DMS153 treated with DMSO at 0.1 percent for 48 hours (cell line): ENCODE results near the gene TTC24.

ENCODE experiments used
- DNase-seq: peaks from one replicate; lab custom pipeline; 2025; ENCODE audit not compliant: unreplicated experiment; lab: John Stamatoyannopoulos, UW

Gene TTC24

DNA sequence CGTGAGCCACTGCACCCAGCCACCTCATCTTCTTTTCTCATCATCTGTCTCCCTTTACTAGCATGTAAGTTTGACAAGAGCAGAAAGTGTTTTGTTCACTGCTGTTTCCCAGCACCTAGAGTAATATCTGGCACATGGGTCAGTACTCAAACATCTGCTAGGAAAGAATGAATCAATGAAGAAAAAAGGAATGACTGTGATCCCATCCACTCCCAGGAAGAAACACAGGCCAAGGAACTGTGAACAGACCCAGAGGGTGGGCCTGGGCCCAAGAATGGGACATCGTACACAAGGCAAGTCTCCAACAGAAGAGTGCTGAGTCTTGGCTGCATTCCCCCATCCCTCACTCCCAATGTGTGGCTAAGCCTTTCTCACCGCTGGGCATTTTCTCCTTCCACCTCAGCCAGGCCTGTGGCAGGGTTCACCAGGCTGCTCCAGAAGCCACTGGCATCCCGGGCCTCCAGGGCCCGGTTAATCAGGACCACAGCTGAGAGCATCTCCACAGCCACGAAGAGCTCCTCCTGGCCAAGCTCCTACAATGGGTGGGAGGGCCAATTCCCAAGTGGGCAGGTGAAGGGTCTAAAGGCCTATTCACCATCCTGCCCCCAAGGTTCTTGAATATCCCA is 25.6 kb upstream of the TTC24 start:
- DNase-seq = no peak

DNA sequence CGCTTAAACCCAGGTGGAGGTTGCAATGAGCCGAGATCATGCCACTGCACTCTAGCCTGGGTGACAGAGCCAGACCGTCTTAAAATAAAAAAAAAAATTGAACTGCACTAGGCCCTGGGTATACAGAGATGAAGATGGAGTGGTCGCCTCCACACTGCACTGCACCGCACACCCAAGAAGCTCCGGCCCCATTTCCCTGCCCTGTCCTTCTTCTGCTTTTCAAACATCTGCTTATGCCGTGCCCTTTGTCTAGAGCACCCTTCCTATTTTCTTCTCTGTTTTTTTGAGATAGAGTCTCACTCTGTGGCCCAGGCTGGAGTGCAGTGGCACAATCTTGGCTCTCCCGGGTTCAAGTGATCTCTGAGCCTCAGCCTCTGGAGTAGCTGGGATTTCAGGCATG is 24.6 kb upstream of the TTC24 start:
- no peak for DNase-seq

DNA sequence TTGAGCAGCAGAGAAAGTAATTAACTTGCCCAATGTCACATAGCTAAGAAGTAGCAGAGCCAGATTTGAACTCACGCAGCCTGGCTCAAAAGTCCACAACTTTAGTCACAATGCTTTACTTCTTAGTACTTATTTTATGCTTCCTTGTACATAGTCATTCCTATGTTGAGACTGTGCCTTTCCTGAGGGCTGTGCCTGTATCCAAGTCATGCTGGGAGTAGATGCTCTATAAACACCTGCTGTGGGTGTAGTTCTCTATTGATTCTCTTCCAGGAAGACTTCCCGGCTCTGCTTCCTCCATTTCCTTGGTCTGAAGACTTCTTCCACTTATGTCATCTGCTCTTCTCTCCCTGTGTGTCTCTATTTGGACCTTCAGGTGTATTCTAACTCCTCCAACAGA is 23.8 kb upstream of the TTC24 start:
- no peak for DNase-seq

DNA sequence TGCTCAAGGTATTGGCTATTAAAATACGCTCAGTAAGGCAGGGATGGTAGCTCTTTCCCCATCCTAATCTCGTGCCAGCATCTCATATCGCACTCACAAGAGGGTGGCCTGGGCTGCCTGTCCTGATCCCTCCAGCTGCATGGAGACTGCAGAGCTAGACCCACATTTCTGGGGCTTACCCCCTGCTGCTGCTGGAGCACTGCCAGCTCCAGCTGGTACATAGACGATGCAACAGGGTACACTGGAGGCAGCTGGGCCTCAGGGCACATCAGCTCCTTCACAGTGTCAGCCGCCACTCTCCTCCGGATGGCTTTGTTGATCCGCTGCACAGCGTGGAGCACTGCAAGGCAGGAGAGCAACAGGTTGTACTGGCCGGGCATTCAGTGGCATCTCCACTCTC is 23.2 kb upstream of the TTC24 start:
- no peak for DNase-seq

DNA sequence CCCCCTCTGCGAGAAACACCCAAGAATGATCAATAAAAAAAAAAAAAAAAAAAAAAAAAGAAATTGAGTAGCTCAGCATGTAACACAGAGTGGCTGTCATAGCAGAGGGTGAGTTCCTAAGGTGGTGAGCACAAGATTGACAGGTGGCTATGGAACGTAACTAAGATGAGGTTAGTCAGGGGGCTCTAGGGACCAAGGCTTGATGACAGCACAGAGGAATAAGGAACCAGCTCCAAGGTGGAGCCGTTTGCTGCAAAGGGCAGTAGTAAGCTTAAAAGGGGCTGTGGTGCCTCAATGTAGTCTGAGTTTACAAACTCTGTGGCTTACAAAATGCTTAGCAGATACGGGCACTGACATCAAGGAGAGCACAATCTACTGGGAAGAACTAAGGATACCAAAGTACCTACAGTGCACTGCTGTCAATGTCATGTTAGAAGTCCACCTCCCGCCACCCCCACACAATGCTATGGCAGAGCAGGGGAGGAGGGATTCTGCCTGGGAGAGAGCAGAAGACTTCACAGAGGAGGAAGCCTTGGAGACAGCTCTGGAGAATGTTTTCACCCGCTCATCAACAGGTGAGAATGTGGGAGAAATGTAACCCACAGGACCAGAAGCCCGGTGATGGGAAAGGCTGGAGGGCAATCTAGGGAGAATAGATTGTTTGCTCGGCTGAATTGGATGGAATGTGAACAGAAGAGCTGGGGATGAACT is 20.3 kb upstream of the TTC24 start:
- DNase-seq = no peak

DNA sequence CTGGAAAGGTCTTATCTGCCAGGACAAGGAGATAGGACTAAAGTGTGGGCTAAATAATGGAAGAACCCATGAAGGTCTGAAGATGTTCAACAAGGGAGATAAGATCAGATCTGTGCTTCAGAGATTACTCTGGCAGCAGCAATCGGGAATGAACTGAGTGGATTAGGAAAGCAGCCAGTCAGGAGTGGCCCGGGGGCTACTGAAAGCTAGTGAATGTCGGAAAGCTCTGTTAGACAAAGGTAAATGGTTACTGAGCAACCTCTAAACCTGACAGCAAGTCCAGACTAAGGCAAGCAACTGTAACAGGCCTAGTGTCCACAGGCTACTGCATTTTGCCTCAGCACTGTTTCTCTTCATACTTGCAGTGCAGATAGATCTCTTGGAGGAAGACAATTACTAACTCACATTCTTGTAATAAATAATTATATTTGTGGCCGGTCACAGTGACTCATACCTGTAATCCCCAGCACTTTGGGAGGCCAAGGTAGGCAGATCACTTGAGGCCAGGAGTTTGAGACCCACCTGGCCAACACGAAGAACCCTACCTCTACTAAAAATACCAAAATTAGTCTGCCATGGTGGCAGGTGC is 19.6 kb upstream of the TTC24 start:
- no peak for DNase-seq

DNA sequence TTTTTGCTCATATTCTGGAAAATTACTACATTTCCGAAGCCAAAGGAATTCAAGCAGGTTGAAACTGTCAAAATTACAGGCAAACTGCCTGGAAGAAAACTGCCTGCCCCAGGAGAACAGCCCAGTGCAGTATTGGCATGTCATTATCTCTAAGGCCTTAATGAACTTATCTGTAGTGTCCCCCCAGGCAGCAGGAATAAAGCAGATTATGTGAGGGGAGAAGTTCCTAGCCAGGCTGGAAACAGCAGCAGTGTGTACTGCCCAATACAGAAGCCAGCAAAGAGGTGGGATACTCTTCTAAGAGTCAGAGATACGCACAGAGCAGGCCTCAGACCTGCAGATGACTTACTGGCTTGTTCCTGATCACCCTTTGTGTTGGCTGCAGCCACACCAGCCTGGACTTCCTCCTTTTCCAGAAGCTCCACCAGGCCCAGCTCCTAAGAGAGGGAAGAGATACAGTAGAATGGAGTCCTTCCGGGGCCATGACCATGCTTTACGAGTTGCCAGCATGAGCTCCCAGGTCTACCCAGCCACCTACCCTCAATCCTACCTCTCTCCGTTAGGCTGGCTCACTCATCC is 18.8 kb upstream of the TTC24 start:
- no peak for DNase-seq

DNA sequence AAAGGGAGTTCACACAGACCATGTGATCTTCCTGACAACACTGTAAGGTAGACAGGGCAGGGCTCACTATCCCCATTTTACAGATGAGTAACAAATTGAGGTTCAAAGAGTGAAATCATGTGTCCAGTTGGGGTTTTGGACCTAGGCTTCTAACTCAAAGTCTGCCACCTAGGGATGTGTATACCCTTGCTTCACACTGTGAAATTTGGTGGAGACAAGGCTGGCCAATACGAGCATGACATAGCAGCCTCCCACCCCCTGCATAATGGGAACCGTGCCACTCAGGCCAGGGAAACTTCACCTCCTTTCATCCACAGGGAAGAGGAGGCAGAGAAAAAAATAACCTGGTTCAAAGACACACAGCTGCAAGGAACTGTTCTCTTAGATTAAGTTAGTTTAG is 14.0 kb upstream of the TTC24 start:
- no peak for DNase-seq

DNA sequence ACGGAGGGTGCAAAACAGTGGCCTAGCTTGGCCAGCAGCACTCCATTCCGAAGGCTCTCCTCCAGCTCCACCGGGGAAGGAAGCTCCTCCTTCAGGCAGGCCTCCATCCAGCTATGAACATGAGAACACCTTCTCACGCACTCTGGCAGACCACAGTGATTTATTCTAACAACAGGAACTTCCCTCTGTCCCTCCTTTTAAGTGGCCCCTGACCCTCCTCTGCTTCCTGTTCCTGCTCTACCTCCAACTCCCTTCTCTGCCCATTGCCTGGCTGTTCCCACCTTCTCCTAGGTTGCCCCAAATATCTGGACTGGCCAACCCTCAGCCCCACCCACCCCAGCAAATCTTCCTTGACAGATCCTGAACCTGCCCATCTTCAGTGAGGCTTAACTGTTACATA is 13.1 kb upstream of the TTC24 start:
- DNase-seq = no peak

DNA sequence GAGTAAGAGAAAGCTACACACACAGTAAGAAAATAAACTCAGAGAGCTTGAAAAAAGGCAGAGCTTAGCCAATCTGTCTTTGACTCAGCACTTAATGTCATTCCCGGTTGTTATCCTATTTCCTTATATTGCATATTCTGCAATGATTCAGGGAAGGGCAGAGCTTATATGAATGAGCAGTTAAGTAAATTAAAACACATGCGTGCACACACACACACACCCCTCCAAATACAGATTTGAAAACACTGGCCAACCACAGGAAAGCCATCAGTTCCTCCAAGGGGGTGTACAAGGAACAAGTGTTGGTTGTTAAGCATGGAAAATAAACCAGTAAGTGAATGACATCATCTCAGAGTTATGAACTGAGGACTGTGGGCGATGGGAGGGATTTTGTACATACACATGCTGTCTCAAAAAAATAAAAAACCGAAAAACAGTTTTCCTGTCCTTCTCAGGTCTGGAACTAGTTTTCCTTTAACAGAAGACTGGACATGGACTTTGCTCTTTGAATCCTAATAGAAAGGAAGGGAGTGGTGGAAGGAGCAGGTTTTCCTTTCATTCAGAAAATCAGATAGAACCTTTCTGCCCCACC is 8.2 kb upstream of the TTC24 start:
- no peak for DNase-seq

DNA sequence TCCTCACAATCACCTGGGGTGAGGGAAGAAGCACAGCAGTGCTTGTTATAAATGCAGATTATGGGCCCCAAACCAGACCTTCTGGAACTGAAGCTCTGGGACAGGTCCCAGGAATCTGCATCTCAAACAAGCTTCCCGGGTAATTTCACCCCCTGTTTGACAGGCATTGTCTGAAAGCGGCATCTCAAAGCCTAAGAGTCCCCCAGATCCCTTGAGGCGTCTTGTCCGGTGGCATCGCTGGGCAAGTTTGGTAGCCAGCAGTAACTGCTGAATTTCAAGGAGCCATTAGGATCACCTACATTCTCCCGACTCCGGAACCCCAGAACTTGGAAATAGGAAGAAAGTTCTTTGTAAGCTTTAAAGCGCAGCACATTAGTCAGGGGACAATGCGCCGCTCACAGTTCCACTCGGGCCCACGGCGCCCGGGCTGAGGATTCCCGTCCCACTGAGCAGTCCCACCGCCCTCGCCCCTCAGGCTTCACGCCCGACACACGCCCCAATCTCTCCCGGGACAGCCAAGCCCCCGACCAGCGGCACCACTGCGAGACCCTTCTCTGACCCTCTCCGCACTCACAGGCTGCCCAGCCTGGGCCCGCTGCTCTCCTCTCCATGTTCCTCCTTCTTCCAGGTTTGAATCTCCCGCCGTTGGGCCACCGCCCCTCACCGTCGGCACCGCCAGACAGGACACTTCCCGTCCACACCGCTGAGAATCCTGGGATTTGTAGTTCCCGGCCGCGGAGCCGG is 7.4 kb upstream of the TTC24 start, which contains the start of gene IQGAP3:
IQGAP3 (minus strand) TSS at position 647 of the 744 bp plus-strand sequence; CDS start at position 611, 36 bp downstream.
- DNase-seq = peak; percentile 86

DNA sequence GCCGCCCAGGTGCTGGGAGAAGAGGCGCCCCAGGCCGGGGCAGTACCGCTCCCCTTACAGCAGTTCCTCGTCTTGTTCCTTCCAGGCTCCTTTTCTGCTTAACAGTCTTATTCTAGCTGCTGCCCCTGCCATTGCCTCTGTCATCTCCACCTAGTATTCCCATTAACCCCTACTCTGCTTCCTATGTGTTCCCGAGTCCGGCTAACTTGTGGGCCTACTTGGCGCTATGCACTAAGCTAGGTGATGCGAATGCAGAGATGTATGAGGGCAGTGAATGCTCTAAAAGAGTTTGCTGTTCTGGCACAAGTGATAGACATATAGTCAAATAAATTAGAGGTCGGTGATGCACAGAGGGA is 6.9 kb upstream of the TTC24 start:
- no peak for DNase-seq

DNA sequence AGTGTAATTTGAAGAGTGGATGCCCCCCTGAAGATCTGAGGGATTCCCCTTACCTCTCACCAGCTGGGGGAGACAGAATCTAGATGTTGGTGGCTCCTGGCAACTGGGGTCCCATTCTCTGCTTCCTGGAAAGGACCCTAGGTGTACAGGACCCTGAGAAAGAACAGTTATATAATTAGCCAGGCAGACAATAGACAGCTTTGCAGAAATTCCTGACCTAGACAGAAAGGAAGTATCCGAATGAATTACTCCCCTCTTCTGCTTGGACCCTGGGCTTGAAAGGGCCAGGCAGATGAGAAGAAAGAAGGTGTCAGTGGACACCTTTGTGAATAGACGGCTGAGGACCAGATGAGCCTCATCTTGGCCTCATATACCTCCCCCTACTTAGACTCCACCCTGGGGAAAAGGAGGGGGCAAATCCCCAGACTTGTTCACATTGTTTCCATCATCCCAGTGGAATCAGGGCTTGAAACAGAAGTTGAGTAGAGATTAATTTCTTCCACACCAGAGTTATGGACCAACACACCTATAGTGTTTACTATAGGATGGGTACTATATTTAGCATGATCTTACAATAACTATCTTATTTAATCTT is 5.4 kb upstream of the TTC24 start:
- no peak for DNase-seq

DNA sequence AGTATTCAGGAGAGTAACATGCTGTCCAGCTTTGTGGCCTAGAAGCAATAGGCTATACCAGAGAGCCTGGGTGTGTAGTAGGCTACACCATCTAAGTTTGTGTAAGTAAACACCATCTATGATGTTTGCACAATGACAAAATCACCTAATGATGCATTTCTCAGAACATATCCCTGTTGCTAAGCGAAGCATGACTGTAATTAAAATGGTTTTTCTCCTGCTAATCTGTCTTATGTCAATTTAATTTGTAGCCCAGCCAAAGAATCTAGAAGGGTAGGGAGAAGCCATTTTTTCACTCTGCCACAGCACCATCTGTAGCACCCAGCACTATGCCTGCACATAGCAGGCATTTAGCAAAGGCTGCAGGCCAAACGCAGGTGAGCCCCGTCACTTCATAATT is 2.0 kb upstream of the TTC24 start:
- DNase-seq = no peak

DNA sequence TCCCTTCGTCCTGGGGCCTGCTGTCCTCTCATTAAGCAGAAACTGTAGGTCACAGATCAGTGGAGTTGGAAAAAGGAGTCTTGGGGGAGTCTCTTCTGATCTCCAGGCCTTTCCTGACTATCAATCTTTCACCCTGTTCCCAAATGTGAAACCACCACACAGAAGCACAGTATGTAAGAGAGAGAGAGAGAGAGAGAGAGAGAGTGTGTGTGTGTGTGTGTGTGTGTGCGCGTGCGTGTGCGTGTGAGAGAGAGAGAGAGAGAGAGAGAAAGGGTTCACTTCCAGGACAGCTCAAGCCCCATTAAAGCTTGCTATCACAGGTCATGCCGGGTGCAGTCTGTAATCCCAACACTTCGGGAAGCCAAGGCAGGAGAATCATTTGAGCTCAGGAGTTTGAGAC is 1.5 kb upstream of the TTC24 start:
- no peak for DNase-seq

DNA sequence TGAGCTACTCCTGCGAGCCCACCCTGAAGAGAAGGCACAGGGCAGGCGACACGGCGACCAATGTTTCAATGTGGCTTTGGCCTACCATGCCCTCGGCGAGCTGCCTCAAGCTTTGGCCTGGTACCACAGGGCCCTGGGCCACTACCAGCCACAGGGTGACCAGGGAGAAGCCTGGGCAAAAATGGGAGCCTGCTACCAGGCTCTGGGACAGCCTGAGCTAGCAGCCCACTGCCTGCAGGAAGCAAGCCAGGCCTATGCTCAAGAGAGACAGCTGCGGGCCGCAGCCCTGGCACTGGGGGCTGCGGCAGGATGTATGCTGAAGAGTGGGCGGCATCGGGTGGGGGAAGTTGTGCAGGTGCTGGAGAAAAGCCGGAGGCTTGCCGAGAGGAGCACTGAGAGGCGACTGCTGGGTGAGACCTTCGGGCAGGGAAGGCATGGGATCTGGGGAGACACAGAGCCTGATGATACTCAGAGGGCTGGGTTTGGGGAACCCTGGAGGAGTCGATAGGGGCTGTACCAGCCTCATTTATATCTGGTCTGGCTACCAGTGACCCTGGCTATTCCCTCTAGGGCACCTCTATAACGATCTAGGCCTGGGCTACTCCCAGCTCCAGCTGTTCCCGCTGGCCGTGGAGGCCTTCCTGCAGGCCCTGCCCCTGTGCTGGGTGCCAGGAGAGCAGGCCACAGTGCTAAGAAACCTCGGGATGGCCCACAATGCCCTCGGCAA is 2.3 kb downstream of the TTC24 start:
- DNase-seq = no peak

DNA sequence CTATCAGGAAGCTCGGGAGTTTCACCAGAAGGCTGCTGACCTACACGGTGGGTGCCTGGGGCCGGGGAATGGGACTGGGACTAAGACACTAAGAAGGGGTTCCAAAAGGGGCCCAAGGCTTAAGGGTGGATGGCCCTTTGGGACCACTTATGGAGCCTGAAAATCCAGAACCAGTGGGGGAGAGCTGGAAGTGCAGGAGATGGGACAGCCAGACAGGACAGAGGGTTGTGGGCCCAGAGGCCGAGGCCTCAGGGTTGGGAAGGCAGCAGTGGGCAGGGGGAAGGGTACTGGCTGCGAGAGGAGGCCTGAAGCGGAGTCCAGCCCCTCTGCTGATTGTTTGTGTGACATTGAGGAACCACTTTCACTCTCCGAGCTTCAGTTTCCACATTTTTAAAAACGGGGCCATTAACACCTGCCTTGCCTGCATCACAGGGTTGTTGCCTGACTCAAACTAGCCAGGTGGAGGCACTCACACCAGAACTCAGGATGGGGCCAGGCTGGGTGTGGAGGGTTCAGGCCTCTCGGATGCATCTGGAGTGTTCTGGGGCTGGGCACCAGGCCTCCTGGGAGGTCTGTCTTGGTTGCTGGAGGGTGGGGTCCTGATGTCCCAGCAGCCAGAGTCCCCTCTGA is 3.0 kb downstream of the TTC24 start:
- no peak for DNase-seq

DNA sequence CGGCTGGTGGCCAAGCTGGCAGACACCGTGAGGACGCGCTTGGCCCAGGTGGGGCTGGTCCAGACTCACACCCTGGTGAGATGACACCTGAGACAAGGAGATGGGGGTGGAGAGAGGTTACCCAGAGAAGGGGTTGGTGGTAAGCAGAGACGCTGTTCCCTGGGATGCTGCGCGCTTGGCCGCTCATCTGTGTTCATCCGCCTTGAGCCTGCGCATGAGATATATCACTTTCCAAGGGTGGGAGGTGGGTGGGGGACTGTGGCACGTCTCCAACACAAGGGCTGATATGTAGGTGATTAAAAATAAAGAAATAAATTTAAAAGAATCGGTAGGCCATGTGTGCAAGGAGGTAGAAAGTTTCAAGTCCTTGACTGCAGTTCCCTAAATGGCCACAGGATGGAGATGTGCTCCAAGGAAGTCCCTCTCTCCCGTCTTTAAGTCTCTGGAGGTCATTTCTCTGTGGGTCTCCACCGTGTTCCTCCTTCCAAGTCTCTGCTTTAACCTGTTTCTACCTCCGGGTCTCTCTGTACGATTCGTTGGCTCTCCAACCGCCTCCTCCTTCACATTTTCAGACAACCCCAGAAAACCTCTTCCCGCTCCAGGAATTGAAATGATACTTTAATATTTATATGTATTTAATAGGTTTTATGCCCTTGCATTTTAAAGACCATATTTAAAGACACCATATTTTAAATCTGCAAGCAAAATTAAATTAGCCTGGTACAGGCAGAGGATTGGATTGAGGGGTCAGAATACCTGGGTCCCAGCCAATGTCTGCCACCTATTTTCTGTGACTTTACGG is 4.5 kb downstream of the TTC24 start:
- DNase-seq = peak; percentile 58

DNA sequence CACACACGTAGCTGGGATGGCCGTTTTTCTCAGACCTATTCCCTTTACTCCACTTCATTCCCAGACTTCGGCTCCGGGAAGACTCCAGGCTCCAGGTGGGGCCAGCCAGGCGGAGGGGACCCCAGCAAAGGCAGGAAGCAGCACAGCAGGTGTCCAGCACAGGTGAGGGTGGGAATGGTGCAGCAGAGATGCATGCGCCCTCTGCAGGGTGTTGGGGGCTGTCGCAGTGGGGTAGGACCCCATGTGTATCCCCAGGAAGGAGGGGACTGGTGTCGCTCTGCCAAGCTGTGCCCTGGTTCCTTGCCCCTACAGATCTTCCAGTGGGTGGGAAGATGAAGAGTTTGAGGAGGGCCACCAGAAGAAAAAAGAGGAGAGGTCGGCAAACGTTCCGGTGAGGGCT is 5.3 kb downstream of the TTC24 start:
- peak; percentile 18 for DNase-seq
